ENCODE measurements around the gene WDR70. TPM values are rescaled to one million over a fixed set of nuclear protein-coding genes. Genes with fewer than 3 reads are reported as not detected.

Gene WDR70
- total RNA-seq, 1 experiment from 2014 or later, result 78.2 TPM

GRCh38 chr5:37568018-37568753, 189.1 kb downstream of the WDR70 start:
- Histone ChIP-seq H3K27me3 (ENCODE audit: insufficient read depth, low read depth) (no peaks in the 10 kb centered on the region), H3K4me2 (no peak overlapping the region), H4K20me1 (ENCODE audit: insufficient read depth) (0 out of 2 replicates have a peak, but pooled peaks cover 4% of the 10 kb centered on the region), H3K4me1 (replicated peaks; ENCODE audit: insufficient read depth) (no peaks in the 10 kb centered on the region), H3K9me3 (ENCODE audit: insufficient read depth, low read depth) (no peaks in the 10 kb centered on the region), H3K9me2 (ENCODE audit: insufficient read depth) (no peaks in the 10 kb centered on the region), H3K79me2 (ENCODE audit: low read depth) (no peaks in the 10 kb centered on the region), H2AFZ (no peak overlapping the region), H3K36me3 (ENCODE audit: low read depth) (no peaks in the 10 kb centered on the region), H3F3A (ENCODE audit: insufficient read depth, low read depth) (no peaks in the 10 kb centered on the region), H3K27ac (no peak overlapping the region), H3K4me3 (no peak overlapping the region)
- ChIA-PET POLR2A (ENCODE audit: unreplicated experiment) (interaction anchor here (0.5 to 0.7 kb wide), 2 partner anchors 168 to 350 kb away, joined by 3 to 9 read pairs; no protein-coding TSS in a partner anchor), CTCF (no interaction called here)
- TF ChIP-seq EZH2 (IDR thresholded peaks at IDR 0.05; ENCODE audit: low read depth) (no peak), CTCF (conservative IDR thresholded peaks at IDR 0.05) (no peak)
- no TSS peak for BruUV-seq (replicated peaks)
- no peak for DNase-seq
- intact Hi-C loops (cut with micrococcal nuclease; ENCODE audit: unreplicated experiment), result no loop called here

- no peaks in the 10 kb centered on the region for H3K27me3 ChIP-seq (ENCODE audit: insufficient read depth, low read depth)
- intact Hi-C loops (cut with micrococcal nuclease; ENCODE audit: unreplicated experiment), result no loop called here
- no peaks in the 10 kb centered on the region for H3K79me2 ChIP-seq (ENCODE audit: low read depth)
- no peak for DNase-seq
- no peak overlapping the region for H3K4me3 ChIP-seq
- ChIA-PET POLR2A (ENCODE audit: unreplicated experiment) (interaction anchor here (0.5 to 0.6 kb wide), 2 partner anchors 17 to 349 kb away, joined by 3 to 9 read pairs; no protein-coding TSS in a partner anchor), CTCF (no interaction called here)
- H3F3A ChIP-seq (ENCODE audit: insufficient read depth, low read depth), result no peaks in the 10 kb centered on the region
- H3K36me3 ChIP-seq (ENCODE audit: low read depth), result no peaks in the 10 kb centered on the region
- H3K4me1 ChIP-seq (replicated peaks; ENCODE audit: insufficient read depth), result no peaks in the 10 kb centered on the region
- H2AFZ ChIP-seq, result no peak overlapping the region
- H3K9me2 ChIP-seq (ENCODE audit: insufficient read depth), result no peaks in the 10 kb centered on the region
- 0 out of 2 replicates have a peak, but pooled peaks cover 4% of the 10 kb centered on the region for H4K20me1 ChIP-seq (ENCODE audit: insufficient read depth)
- no peak overlapping the region for H3K27ac ChIP-seq
- H3K4me2 ChIP-seq, result no peak overlapping the region
- H3K9me3 ChIP-seq (ENCODE audit: insufficient read depth, low read depth), result no peaks in the 10 kb centered on the region
- no TSS peak for BruUV-seq (replicated peaks)
- TF ChIP-seq CTCF (conservative IDR thresholded peaks at IDR 0.05), result no peak
- no peak for TF ChIP-seq EZH2 (IDR thresholded peaks at IDR 0.05; ENCODE audit: low read depth)
These were observed 189.8 kb downstream of the WDR70 start for GRCh38 chr5:37568893-37569292.

GRCh38 chr5:37569466-37569865, 190.3 kb downstream of the WDR70 start:
- Histone ChIP-seq H3K4me3 (no peak overlapping the region), H3K4me2 (no peak overlapping the region), H3K4me1 (replicated peaks; ENCODE audit: insufficient read depth) (no peaks in the 10 kb centered on the region), H3K79me2 (ENCODE audit: low read depth) (no peaks in the 10 kb centered on the region), H3K9me2 (ENCODE audit: insufficient read depth) (no peaks in the 10 kb centered on the region), H2AFZ (no peak overlapping the region), H3K36me3 (ENCODE audit: low read depth) (no peaks in the 10 kb centered on the region), H3F3A (ENCODE audit: insufficient read depth, low read depth) (no peaks in the 10 kb centered on the region), H4K20me1 (ENCODE audit: insufficient read depth) (0 out of 2 replicates have a peak, but pooled peaks cover 4% of the 10 kb centered on the region), H3K27me3 (ENCODE audit: insufficient read depth, low read depth) (no peaks in the 10 kb centered on the region), H3K27ac (no peak overlapping the region), H3K9me3 (ENCODE audit: insufficient read depth, low read depth) (no peaks in the 10 kb centered on the region)
- ChIA-PET POLR2A (ENCODE audit: unreplicated experiment) (no interaction called here), CTCF (no interaction called here)
- no peak for DNase-seq
- intact Hi-C loops (cut with micrococcal nuclease; ENCODE audit: unreplicated experiment), result no loop called here
- TF ChIP-seq CTCF (conservative IDR thresholded peaks at IDR 0.05) (no peak), EZH2 (IDR thresholded peaks at IDR 0.05; ENCODE audit: low read depth) (no peak)
- BruUV-seq (replicated peaks), result no TSS peak

All from PC-9 (cell line).